HG03571 (cell line): Measurements from ENCODE around the gene ANHX.
"Not testable (repeated sequence)": the region's sequence is repeated elsewhere in the genome, so short reads cannot be mapped to it uniquely, and the experiment has no call there.

Source experiments
- ATAC-seq: cut with Tn5 transposase; IDR thresholded peaks from one replicate; pipeline ENCODE4 v1.9.1; 2021; ENCODE audit not compliant: unreplicated experiment

ANHX gene

GRCh38 chr12:133235401-133236112, at the start of gene ANHX:
Gene ANHX, minus strand, starts transcription at chr12:133235877. Its CDS starts 1,521 bp downstream, at chr12:133234356.
- no peak for ATAC-seq

GRCh38 chr12:133264668-133265067, 29.0 kb upstream of the ANHX start:
- ATAC-seq, result not testable (repeated sequence)

GRCh38 chr12:133264173-133264572, 28.5 kb upstream of the ANHX start:
- ATAC-seq, result no peak

GRCh38 chr12:133256321-133256720, 20.6 kb upstream of the ANHX start:
- no peak for ATAC-seq

GRCh38 chr12:133255833-133256232, 20.2 kb upstream of the ANHX start:
- not testable (repeated sequence) for ATAC-seq

- no peak for ATAC-seq
Observed at GRCh38 chr12:133251732-133252131, 16.1 kb upstream of the ANHX start.

GRCh38 chr12:133236556-133236955, 879 bp upstream of the ANHX start:
- no peak for ATAC-seq

- no peak for ATAC-seq
Observed at GRCh38 chr12:133236144-133236543, 467 bp upstream of the ANHX start.

GRCh38 chr12:133234971-133235370, 706 bp downstream of the ANHX start:
- no peak for ATAC-seq

- no peak for ATAC-seq
Observed at GRCh38 chr12:133233993-133234564, 1.6 kb downstream of the ANHX start.

- no peak for ATAC-seq
Observed at GRCh38 chr12:133233006-133233405, 2.7 kb downstream of the ANHX start.

- ATAC-seq, result no peak
Observed at GRCh38 chr12:133231001-133231400, 4.7 kb downstream of the ANHX start.

- no peak for ATAC-seq
Observed at GRCh38 chr12:133227281-133227852, 8.3 kb downstream of the ANHX start.

GRCh38 chr12:133226690-133227089, 9.0 kb downstream of the ANHX start:
- no peak for ATAC-seq

- no peak for ATAC-seq
Observed at GRCh38 chr12:133225527-133225926, 10.2 kb downstream of the ANHX start.

- no peak for ATAC-seq
Observed at GRCh38 chr12:133222211-133222610, 13.5 kb downstream of the ANHX start.

GRCh38 chr12:133221241-133221640, 14.4 kb downstream of the ANHX start:
- no peak for ATAC-seq

GRCh38 chr12:133220521-133220920, 15.2 kb downstream of the ANHX start:
- no peak for ATAC-seq

GRCh38 chr12:133217219-133217618, 18.5 kb downstream of the ANHX start:
- ATAC-seq, result no peak

- ATAC-seq, result no peak
Observed at GRCh38 chr12:133215724-133216123, 20.0 kb downstream of the ANHX start.

GRCh38 chr12:133206390-133206789, 29.3 kb downstream of the ANHX start:
- no peak for ATAC-seq

- ATAC-seq, result no peak
Observed at GRCh38 chr12:133204264-133204603, 31.4 kb downstream of the ANHX start.
